ENCODE data around the gene ARG1. TPM values are rescaled to one million over a fixed set of nuclear protein-coding genes. Genes with fewer than 3 reads are reported as not detected.
"Not testable (repeated sequence)": the region's sequence is repeated elsewhere in the genome, so short reads cannot be mapped to it uniquely, and the experiment has no call there.

ARG1 gene
- total and polyA plus RNA-seq, 8 donors = 0.30 to 2.2 (median 2.2) TPM; not detected in 5

DNA sequence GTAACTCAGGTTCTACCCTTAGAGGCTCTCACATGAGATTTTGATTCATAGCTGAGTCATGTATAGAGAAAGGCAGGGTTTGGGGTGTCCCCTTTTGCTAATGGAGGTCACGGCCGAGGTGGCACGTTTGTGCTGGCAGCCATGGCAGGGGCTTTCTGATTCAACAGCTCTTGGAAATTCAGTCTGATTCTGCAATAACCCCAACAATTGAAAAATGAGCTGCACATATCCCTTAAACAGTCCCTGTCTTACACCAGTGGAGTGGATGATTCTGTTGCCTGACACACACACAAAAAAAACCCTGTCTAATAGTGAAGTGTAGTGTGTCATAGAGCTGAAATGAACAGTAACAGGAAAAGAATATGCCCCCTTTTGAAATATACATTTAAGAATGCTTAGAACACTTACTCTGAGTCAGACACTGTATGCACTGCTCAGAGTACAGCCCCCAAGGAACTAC, 40.4 kb upstream of the ARG1 start:
- Histone ChIP-seq H3K27me3 (no peaks in the 10 kb centered on the region), H3K36me3 (no peaks in the 10 kb centered on the region), H3K4me3 (no peak overlapping the region), H3K4me1 (no peaks in the 10 kb centered on the region), H3K9me3 (no peaks in the 10 kb centered on the region), H3K27ac (no peak overlapping the region)
- no peak for DNase-seq
- 57 to 73% (median 70%) methylated on average over 3 of the region's 3 CpGs for WGBS, 5 donors
- intact Hi-C loops (cut with DNase I; ENCODE audit: low total_unique reads) = loop anchor here (5.0 kb wide), 1 partner anchor 335 kb away; no protein-coding TSS in a partner anchor
- TF ChIP-seq, protein P1, sequence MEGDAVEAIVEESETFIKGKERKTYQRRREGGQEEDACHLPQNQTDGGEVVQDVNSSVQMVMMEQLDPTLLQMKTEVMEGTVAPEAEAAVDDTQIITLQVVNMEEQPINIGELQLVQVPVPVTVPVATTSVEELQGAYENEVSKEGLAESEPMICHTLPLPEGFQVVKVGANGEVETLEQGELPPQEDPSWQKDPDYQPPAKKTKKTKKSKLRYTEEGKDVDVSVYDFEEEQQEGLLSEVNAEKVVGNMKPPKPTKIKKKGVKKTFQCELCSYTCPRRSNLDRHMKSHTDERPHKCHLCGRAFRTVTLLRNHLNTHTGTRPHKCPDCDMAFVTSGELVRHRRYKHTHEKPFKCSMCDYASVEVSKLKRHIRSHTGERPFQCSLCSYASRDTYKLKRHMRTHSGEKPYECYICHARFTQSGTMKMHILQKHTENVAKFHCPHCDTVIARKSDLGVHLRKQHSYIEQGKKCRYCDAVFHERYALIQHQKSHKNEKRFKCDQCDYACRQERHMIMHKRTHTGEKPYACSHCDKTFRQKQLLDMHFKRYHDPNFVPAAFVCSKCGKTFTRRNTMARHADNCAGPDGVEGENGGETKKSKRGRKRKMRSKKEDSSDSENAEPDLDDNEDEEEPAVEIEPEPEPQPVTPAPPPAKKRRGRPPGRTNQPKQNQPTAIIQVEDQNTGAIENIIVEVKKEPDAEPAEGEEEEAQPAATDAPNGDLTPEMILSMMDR (IDR thresholded peaks at IDR 0.05) = no peak
- TF ChIP-seq EP300 (IDR thresholded peaks at IDR 0.05) (no peak), POLR2A (IDR thresholded peaks at IDR 0.05) (no peak), POLR2AphosphoS5 (IDR thresholded peaks at IDR 0.05) (no peak)

DNA sequence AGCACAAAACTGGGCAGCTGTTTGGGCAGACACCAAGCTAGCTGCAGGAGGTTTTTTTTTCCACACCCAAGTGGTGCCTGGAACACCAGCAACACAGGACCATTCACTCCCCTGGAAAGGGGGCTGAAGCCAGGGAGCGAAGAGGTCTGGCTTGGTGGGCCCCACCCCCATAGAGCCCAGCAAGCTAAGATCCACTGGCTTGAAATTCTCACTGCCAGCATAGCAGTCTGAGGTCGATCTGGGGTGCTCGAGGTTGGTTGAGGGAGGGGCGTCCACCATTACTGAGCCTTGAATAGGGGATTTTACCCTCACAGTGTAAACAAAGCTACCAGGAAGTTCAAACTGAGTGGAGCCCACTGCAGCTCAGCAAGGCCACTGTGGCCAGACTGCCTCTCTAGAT, 34.4 kb upstream of the ARG1 start:
- H3K27ac ChIP-seq; H3K27me3 ChIP-seq; H3K36me3 ChIP-seq; H3K4me3 ChIP-seq; DNase-seq; H3K9me3 ChIP-seq; H3K4me1 ChIP-seq; intact Hi-C loops (cut with DNase I; ENCODE audit: low total_unique reads): not testable (repeated sequence)
- WGBS, 5 donors = 38 to 70% (median 53%) methylated on average over 3 to 4 of the region's 4 CpGs

DNA sequence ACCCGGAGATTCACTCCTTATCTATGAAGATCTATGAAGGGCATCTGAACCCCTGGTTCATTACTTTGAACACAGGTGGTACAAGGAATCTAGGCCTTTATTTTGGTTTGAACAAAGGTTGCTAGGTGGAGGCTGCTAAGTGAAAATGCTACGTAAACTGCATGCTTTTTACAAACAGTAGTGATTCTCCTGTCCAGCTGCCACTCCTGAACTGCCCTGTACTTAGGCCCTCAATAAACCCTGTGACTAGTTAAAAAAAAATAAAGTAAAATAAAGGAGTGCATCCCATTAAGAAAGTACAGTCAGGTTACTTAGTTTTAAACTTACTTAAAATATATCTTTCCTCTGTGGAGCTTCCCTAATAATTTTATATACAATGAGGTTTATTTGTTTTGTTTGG, 27.7 kb upstream of the ARG1 start:
- Histone ChIP-seq H3K4me1 (no peaks in the 10 kb centered on the region), H3K36me3 (no peaks in the 10 kb centered on the region), H3K4me3 (no peak overlapping the region), H3K9me3 (no peaks in the 10 kb centered on the region), H3K27ac (no peak overlapping the region), H3K27me3 (no peaks in the 10 kb centered on the region)
- intact Hi-C loops (cut with DNase I; ENCODE audit: low total_unique reads) = no loop called here
- TF ChIP-seq, protein P1 (IDR thresholded peaks at IDR 0.05) = no peak
- 45 to 77% (median 71%) methylated on average over 2 of the region's 2 CpGs for WGBS, 5 donors
- no peak for DNase-seq

DNA sequence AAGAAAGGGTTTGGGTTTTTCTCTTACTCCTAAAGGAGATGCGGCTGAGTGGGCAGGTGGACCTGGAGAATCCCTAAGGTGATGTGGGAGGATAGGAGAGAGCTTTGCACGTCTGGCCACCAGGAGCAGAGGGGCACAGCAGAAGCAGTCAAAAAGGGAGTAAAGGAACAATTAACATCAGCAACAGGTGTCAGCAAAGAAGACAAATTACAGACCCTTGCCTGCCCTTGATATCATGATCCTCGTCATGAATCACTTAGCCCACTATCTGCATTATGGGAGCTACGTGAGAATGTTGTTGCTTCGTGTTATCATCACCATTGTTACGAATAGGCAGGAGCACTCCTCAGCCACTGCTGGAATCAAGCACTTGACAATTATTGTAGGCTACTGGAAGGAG, 25.5 kb upstream of the ARG1 start:
- no peaks in the 10 kb centered on the region for H3K9me3 ChIP-seq
- no peak for TF ChIP-seq POLR2A (IDR thresholded peaks at IDR 0.05)
- TF ChIP-seq, protein P1 (IDR thresholded peaks at IDR 0.05) = no peak
- no peak for TF ChIP-seq EP300 (IDR thresholded peaks at IDR 0.05)
- TF ChIP-seq POLR2AphosphoS5 (IDR thresholded peaks at IDR 0.05) = no peak
- no peaks in the 10 kb centered on the region for H3K4me1 ChIP-seq
- H3K27ac ChIP-seq = no peak overlapping the region
- H3K36me3 ChIP-seq = no peaks in the 10 kb centered on the region
- WGBS, 5 donors = 73 to 85% (median 77%) methylated on average over 6 of the region's 6 CpGs
- H3K27me3 ChIP-seq = no peaks in the 10 kb centered on the region
- no peak overlapping the region for H3K4me3 ChIP-seq
- intact Hi-C loops (cut with DNase I; ENCODE audit: low total_unique reads) = no loop called here
- DNase-seq = no peak

DNA sequence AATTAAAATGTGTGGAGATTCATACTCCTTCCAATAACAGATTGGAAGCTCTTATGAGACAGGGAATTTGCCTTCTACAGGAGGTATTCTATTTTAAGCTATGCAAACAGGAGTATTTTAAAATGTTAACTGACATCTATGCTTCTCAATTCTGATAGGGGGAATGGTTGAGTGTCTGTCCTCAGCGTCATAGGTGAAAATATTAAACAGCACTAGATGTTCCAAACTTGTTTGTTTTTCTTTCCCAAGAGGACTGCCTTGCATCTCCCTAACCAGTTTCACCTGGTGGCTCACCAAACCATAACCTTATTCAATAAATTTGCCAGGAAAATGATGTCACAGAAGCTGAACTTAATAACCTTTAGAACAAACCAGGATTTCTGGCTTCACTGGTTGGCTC, 24.6 kb upstream of the ARG1 start:
- TF ChIP-seq POLR2A (IDR thresholded peaks at IDR 0.05) = no peak
- TF ChIP-seq, protein P1 (IDR thresholded peaks at IDR 0.05) = no peak
- no peak for TF ChIP-seq EP300 (IDR thresholded peaks at IDR 0.05)
- H3K27me3 ChIP-seq = no peaks in the 10 kb centered on the region
- H3K27ac ChIP-seq = no peak overlapping the region
- no peaks in the 10 kb centered on the region for H3K9me3 ChIP-seq
- H3K4me3 ChIP-seq = no peak overlapping the region
- no peaks in the 10 kb centered on the region for H3K4me1 ChIP-seq
- intact Hi-C loops (cut with DNase I; ENCODE audit: low total_unique reads) = no loop called here
- WGBS, 5 donors = 57 to 81% (median 73%) methylated on average over 1 of the region's 1 CpG
- H3K36me3 ChIP-seq = no peaks in the 10 kb centered on the region
- no peak for DNase-seq
